Breast epithelium (tissue), 3 donors: ENCODE results near the gene MLC1.

Experiments
- POLR2A ChIP-seq: fragments of 450-650 bp; IDR thresholded peaks from one replicate; pipeline ENCODE4 v1.6.1; 2016; ENCODE audit warnings: antibody characterized with exemption, mild to moderate bottlenecking, moderate library complexity
- TF ChIP-seq, protein P1 (sequence below), 3 donors: fragments of 450-650 bp; IDR thresholded peaks; one replicate each; pipeline ENCODE4 v1.5.1; 2016 to 2017; ENCODE audit warnings: antibody characterized with exemption in 3 of 3, mild to moderate bottlenecking in 3 of 3, moderate library complexity in 3 of 3

DNA sequence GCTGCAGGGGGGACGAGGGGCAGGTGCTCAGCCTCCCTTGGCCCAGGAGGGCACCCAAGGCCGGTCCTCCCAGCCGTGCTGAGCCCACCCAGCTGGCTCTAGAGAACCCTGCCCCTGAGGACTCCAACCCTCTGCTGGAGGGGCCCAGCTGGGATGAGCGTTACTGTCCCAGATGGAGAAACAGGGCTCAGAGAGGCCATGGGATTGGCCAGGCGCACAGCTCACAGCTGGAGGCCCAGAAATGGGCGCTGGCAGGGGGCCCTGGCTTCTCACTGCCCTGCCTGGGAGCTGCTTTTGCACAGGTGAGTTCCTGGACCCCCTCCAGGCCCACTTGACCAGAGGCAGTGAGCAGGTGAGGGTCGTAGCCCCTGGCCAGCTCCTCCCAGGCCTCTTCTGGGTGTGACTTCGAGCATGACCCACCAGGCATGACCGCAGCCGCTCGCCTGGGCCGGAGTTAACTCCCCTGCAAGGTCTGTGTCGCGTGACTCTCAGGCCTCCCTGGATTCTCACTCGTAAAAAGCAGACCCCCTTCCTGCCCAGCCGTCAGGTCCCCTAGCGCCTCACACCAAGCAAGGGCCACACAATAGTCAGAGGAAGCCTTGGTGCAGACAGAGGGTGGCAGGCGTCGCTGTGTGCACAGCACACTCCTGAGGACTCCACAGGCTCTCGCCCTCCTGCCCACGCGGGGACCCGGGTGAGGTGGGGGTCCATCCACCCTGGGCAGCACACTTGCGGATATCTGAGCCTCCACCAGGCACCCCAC, 52.9 kb downstream of the MLC1 start:
- no peak for TF ChIP-seq POLR2A
- TF ChIP-seq, protein P1, sequence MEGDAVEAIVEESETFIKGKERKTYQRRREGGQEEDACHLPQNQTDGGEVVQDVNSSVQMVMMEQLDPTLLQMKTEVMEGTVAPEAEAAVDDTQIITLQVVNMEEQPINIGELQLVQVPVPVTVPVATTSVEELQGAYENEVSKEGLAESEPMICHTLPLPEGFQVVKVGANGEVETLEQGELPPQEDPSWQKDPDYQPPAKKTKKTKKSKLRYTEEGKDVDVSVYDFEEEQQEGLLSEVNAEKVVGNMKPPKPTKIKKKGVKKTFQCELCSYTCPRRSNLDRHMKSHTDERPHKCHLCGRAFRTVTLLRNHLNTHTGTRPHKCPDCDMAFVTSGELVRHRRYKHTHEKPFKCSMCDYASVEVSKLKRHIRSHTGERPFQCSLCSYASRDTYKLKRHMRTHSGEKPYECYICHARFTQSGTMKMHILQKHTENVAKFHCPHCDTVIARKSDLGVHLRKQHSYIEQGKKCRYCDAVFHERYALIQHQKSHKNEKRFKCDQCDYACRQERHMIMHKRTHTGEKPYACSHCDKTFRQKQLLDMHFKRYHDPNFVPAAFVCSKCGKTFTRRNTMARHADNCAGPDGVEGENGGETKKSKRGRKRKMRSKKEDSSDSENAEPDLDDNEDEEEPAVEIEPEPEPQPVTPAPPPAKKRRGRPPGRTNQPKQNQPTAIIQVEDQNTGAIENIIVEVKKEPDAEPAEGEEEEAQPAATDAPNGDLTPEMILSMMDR (IDR thresholded peaks at IDR 0.05): no peak
